ENCODE measurements around the gene SCN10A.

SCN10A gene

DNA sequence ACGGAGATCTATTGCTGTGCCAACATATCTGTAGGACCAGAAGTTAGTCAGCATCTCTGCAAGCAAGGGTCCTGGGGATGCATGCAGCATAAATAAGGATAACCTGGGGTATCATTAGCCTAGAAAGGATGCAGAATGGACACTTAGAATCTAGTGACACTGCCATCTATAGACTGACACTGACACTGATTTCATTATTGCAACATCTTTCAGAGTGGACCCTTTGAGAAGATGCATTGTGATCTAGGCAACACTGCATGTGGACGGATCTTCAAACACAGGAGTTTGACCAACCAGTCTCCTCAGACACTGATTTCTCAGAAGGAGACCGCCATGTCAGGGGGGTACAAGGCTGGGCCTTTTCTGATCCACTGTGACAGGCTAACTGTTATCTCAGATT, 52.4 kb downstream of the SCN10A start:
- DNase-seq = no peak

DNA sequence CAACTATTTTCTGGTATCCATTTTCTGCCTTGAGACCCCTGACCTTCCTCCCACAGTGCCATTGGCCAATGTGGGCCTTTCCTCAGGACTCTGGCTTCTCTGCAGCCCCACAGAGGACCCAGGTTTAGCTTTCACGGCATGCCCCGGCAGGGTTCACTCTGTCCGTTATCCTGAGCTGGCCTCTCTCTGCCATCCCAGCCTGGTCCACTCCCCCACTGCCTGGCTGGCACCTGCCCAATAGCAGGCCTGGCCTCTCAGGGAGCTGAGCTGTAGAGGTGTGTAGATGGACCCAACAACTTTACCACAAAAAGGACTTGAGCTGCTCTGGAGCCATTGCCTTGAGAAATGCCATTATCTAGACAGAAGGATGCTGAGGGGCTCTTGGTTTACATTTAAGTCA, 57.5 kb downstream of the SCN10A start:
- DNase-seq = no peak

DNA sequence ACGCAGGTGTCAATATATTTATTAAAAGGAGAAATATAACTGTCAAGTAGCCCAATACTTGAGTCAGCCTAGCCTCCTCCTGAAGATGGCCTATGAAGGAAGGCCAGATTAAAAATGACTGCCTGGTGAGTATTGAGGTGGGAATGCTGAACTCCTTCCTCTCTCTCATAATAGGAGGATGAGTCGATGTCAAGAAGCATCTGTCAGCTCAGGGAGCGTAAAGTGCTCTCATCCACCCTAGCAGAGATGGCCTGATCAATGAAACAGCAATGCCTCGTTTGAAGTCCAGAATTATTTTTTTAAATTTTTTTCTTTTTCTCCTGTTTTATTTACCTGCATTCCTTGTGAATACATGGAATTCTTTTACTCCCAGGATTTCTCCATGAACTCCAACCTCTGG, 58.3 kb downstream of the SCN10A start:
- no peak for DNase-seq

- DNase-seq = no peak
Observed at GRCh38 chr3:38756892-38757291, 59.1 kb downstream of the SCN10A start.

GRCh38 chr3:38755130-38755529, 60.9 kb downstream of the SCN10A start:
- DNase-seq = no peak

DNA sequence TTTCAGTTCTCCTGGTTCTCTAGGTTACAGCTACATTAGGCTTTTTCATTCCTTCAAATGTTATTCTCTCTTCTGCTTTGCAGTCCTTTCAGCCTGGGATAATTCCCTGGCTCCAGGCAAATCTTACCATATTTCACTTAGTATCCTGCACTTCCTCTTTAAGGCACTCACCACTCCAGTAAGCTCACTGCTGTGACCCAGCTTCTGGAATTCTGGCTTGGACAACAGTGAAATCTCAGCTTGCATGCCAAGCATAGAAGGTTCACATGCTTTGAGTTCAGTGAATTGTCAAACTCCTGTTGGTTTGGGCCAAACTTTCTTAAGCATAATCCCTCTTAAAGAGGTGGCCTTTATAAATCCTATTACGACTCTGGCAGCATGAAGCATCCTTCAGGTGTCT, 69.4 kb downstream of the SCN10A start:
- DNase-seq = no peak

DNA sequence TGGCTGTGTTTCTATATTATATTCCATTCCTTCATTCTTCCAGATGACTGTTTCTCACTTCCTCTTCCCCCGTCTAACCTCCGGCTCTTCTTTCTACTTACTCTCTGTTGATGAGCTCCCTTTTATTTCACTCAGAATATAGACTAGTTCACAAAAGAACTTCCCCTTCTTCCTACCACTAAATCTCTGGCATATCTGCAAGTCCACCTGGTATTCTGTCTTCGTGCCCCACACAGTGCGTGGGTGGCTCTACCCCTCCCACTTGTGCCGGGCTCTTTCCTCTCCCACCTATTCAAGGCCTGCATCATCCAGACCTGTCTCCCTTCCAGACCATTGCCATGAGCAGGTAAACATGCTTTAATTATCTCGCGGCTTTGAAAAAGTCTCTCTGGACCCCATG, 73.0 kb downstream of the SCN10A start:
- DNase-seq = no peak

- no peak for DNase-seq
Observed at GRCh38 chr3:38742550-38742949, 73.5 kb downstream of the SCN10A start.

DNA sequence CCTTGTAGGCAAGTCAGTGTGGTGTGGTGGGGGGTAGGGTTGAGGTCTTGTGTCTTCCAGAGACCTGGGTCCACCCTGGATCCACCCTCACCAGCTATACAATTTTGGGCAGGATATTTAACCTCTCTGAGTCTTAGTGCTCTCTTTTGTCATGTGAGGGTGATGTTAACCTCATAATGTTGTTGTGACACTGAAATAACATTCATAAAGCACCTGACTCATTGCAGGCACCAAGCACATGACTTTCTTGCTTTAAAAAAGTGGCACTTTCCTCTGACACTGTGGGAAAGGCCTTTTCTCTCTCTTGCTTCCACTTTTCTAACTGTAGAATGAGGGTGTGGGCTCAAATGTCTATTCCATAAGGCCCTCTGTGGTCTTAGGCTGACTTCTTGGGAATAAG, 75.5 kb downstream of the SCN10A start:
- no peak for DNase-seq

GRCh38 chr3:38739931-38740330, 76.1 kb downstream of the SCN10A start:
- no peak for DNase-seq

- DNase-seq = no peak
Observed at GRCh38 chr3:38739396-38739689, 76.7 kb downstream of the SCN10A start.

DNA sequence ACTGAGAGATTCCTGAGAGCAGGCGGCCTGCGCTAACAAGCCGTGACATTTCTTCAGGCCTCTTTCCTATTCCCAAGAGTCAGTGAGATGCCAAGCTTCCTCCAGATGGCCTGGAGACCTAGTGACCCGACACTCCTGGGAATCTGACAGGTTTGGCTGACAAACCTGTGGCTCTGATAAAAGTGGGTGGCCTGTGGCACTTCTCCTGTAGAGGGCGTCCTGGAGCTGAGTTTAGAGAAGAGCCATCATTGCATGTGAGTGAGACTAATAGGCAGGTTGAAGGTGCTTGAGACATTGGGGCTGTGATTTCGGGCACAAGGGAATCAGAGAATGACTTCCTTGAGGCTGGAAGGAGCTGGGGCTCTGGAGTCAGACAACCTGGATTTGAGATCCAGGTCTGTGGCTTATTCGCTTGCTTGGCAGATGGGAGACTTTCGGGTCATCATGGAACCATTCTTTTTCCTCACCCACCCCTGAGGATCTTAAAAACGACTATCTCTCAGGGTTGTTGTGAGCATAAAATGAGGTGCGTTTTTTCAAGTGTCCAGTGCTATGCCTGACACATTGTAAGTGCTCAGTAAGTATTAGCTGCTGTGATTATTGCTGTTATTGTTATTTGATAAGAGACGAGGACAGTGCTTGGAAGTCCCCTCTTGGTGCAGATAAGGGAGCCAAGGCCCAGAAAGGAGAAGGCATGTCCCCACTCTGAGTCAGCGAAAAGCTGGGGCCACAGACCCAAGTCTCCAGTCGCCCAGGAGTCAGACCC, 77.2 kb downstream of the SCN10A start:
- peak; percentile 51 for DNase-seq

GRCh38 chr3:38731522-38731921, 84.5 kb downstream of the SCN10A start:
- DNase-seq = no peak

DNA sequence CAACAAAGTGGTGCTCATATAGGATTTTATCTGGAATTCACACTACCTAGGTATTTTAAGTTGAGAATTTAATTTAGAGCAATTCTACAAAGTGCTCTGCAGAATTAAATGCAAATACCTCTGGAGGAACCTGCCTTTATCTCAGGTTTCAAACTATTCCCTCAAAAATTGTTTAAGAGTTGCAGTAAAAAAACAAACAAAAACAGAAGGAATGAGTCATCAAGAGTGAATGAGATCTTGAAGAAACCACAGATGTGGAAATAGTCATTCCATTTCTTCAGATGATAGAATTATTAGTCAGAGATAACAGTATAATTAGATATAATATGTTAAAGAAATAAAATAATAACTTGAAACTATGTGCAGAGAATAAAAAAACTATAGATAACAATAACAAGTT, 85.7 kb downstream of the SCN10A start:
- DNase-seq = no peak

DNA sequence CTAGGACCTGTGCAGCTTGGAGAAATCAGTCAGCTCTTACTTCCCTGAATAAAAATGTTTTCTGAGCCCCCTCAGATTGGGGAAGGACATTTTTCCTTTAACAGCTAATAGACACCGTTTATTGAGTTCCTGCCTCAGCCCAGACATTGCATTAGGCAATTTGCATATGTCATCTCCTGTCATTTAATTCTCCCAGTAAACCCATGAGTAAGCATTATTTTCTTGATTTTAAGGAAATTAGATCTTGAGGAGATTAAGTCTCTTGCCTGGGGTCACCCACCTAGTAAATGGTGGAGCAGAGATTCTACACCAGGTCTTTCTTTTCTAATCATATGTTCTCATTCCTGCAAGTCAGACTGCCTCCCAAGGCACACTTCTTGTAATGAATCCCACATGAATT, 88.0 kb downstream of the SCN10A start:
- DNase-seq = no peak

DNA sequence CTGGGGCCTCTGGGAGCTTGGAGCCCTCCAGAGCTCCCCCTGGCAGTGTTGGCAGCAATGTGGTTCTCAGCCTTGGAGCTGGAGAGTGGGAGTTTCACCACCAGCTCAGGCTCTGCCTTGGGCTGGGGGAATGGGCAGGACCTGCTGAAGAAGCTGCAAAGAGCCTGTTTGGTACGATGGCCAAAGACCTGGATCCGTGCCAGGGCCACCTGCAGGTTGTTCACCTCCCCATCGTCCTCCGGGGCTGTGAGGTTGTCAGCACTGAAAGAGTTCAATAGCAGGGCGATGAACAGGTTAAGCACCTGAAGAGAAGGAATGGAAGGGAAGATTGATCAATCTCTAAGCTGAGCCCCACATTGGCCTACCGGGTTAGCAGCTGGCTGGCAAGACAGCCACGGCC, 89.3 kb downstream of the SCN10A start:
- no peak for DNase-seq

- DNase-seq = no peak
Observed at GRCh38 chr3:38725726-38726419, 90.1 kb downstream of the SCN10A start.

DNA sequence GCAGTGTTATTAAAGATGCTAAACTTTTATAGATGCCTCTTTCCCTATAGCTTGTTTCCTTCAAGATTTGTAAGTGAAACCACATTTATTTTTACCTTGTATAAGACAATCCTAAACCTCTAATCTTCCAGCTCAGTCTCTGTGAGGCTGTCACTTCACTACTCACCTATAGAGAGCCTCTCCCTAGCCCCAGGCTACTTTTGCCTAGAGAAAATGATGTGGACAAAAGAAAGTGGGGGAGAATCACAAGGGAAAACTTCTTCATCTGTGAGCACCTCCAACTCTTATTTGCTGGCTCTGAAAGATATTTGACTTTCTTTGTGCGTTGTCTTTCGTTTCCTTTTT, 91.7 kb downstream of the SCN10A start:
- DNase-seq = no peak

GRCh38 chr3:38723569-38724391, 92.2 kb downstream of the SCN10A start:
- no peak for DNase-seq

- no peak for DNase-seq
Observed at GRCh38 chr3:38722781-38723568, 93.0 kb downstream of the SCN10A start.

DNA sequence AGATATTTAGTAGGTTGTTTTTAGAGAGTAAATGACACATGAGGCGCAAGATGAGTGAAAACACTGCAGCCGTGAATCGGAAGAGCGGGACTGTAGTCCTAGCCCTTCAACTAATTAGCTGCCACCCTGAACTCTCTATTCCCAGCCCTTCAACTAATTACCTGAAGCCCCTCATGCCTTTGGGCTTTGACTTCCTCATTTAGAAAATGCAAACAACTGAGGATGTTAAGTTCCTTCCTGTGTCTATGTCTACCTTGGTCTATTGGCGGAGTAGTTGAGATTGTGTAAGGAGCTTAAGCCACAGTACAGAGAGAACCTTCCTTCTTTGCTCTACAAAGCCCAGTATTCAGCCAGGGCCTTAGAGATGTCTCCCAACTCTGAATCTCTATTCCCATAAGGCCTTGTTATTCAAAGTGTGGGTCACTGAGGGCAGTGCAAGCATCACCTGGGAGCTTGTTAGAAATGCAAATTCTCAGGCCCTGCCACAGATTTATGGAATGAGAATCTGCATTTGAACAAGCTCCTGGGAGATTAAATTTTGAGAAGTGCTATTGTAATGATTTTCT, 94.7 kb downstream of the SCN10A start:
- no peak for DNase-seq

DNA sequence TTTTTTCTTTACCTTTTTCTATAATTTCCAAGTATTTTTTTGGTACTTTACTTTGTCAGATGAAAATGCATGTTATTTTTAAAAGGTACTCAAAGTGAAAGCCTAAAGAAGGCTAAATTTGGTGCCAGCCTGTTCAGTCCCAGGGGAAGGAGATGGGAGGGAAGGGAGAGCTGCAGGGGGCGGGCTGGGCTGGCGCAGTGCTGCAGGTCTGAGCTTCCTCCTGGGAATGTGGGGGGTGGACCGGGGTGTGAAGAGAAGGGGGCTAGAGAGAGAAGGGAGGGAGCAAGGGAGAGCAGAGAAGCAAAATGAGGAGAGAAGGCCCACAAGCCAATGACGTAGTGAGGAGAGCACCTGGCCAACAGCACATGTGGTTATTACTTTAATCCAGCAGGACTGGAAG, 95.6 kb downstream of the SCN10A start:
- DNase-seq = no peak

Data from activated CD4-positive, alpha-beta T cell treated with anti-CD3 and anti-CD28 coated beads, Interleukin-10, Interleukin-2, amounts not matched to agents 100 ng/mL and 50 ng/mL, durations not matched to agents 16 hours and 8 hours (primary cell).